Activated naive CD4-positive, alpha-beta T cell treated with anti-CD3 and anti-CD28 coated beads, Interleukin-2, amount 50 U/mL, for 72 hours (primary cell): ENCODE results near the gene C19orf44. TPM values are rescaled to one million over a fixed set of nuclear protein-coding genes. Genes with fewer than 3 reads are reported as not detected.
"Not testable (repeated sequence)": the region's sequence is repeated elsewhere in the genome, so short reads cannot be mapped to it uniquely, and the experiment has no call there.

Experiments used
- ATAC-seq, 2 donors: fragments of 150-1000 bp; cut with Tn5 transposase; 2 replicates each; pipeline ENCODE4 v1.10.0; 2021; ENCODE audit warnings: mild to moderate bottlenecking in 2 of 2, moderate library complexity in 2 of 2
- DNase-seq, 2 donors: peaks; one replicate each; pipeline ENCODE4 v3.0.0; 2021 to 2022; ENCODE audit warnings: low spot score in 2 of 2
- H3K27ac Mint-ChIP-seq, 2 donors: one replicate each; pipeline ENCODE4 v1.8.0; 2022; ENCODE audit warnings: mild to moderate bottlenecking in 2 of 2, mixed read lengths in 2 of 2
- H3K36me3 Mint-ChIP-seq, 2 donors: one replicate each; pipeline ENCODE4 v1.8.0; 2022; ENCODE audit warnings: mixed read lengths in 2 of 2
- H3K9me3 Mint-ChIP-seq, 2 donors: one replicate each; pipeline ENCODE4 v1.8.0; 2022; ENCODE audit warnings: mixed read lengths in 2 of 2
- total RNA-seq, 2 donors: library from RNA; stranded (reverse); gene quantifications; one replicate each; pipeline ENCODE4 v1.2.3, GENCODE V29; 2022

Gene C19orf44
- total RNA-seq, 2 donors from 2014 or later = 3.1 to 4.3 TPM

- DNase-seq (no peak), ATAC-seq (no peak)
- no peaks in the 10 kb centered on the region for H3K9me3 Mint-ChIP-seq
- H3K27ac Mint-ChIP-seq = peak overlapping the region in 1 of 2 donors; percentile 60
- peaks cover 2 to 6% of the 10 kb centered on the region in 2 donors for H3K36me3 Mint-ChIP-seq
These were observed 8.1 kb downstream of the C19orf44 start for GRCh38 chr19:16504271-16504670.

- not testable (repeated sequence) for H3K27ac Mint-ChIP-seq, DNase-seq, H3K36me3 Mint-ChIP-seq, H3K9me3 Mint-ChIP-seq, ATAC-seq
These were observed 10.0 kb downstream of the C19orf44 start for GRCh38 chr19:16506161-16506560.

- DNase-seq (no peak), ATAC-seq (no peak)
- Mint-ChIP-seq H3K27ac (no peak overlapping the region), H3K36me3 (peaks cover 5% of the 10 kb centered on the region in 2 donors), H3K9me3 (no peaks in the 10 kb centered on the region)
These were observed 10.8 kb downstream of the C19orf44 start for GRCh38 chr19:16506961-16507360.

GRCh38 chr19:16508546-16508945 lies 12.4 kb downstream of the C19orf44 start:
- no peak for DNase-seq
- H3K36me3 Mint-ChIP-seq = peaks cover 5% of the 10 kb centered on the region in 2 donors
- no peak overlapping the region for H3K27ac Mint-ChIP-seq
- no peak for ATAC-seq
- H3K9me3 Mint-ChIP-seq = no peaks in the 10 kb centered on the region

- peaks cover 5% of the 10 kb centered on the region in 2 donors for H3K36me3 Mint-ChIP-seq
- DNase-seq (no peak), ATAC-seq (no peak)
- no peaks in the 10 kb centered on the region for H3K9me3 Mint-ChIP-seq
- H3K27ac Mint-ChIP-seq = no peak overlapping the region
These were observed 13.2 kb downstream of the C19orf44 start for GRCh38 chr19:16509141-16510061.

GRCh38 chr19:16512611-16513010 lies 16.4 kb downstream of the C19orf44 start:
- DNase-seq, H3K36me3 Mint-ChIP-seq, H3K9me3 Mint-ChIP-seq, H3K27ac Mint-ChIP-seq, ATAC-seq: not testable (repeated sequence)

GRCh38 chr19:16514383-16515019 lies 18.3 kb downstream of the C19orf44 start:
- DNase-seq (no peak), ATAC-seq (peak in 1 of 2 donors; percentile 27)
- peak overlapping the region in 1 of 2 donors; percentile 50 for H3K27ac Mint-ChIP-seq
- no peaks in the 10 kb centered on the region for H3K9me3 Mint-ChIP-seq
- H3K36me3 Mint-ChIP-seq = peaks cover under 1 to 1% of the 10 kb centered on the region in 2 donors

- no peaks in the 10 kb centered on the region for H3K36me3 Mint-ChIP-seq
- no peaks in the 10 kb centered on the region for H3K9me3 Mint-ChIP-seq
- DNase-seq (no peak), ATAC-seq (no peak)
- no peak overlapping the region for H3K27ac Mint-ChIP-seq
These were observed 20.2 kb downstream of the C19orf44 start for GRCh38 chr19:16516381-16516780.

GRCh38 chr19:16516923-16517610 lies 20.9 kb downstream of the C19orf44 start:
- DNase-seq (no peak), ATAC-seq (peak in 1 of 2 donors; percentile 24)
- Mint-ChIP-seq H3K9me3 (no peaks in the 10 kb centered on the region), H3K36me3 (no peaks in the 10 kb centered on the region), H3K27ac (peak overlapping the region; percentile 55 to 62)

GRCh38 chr19:16518061-16518460 lies 21.9 kb downstream of the C19orf44 start:
- no peaks in the 10 kb centered on the region for H3K9me3 Mint-ChIP-seq
- no peak for ATAC-seq
- DNase-seq = no peak
- no peak overlapping the region for H3K27ac Mint-ChIP-seq
- no peaks in the 10 kb centered on the region for H3K36me3 Mint-ChIP-seq

- no peak overlapping the region for H3K27ac Mint-ChIP-seq
- no peaks in the 10 kb centered on the region for H3K9me3 Mint-ChIP-seq
- ATAC-seq (no peak), DNase-seq (no peak)
- no peaks in the 10 kb centered on the region for H3K36me3 Mint-ChIP-seq
These were observed 22.5 kb downstream of the C19orf44 start for GRCh38 chr19:16518483-16519229.

GRCh38 chr19:16519230-16519687 lies 23.1 kb downstream of the C19orf44 start:
- Mint-ChIP-seq H3K27ac (no peak overlapping the region), H3K36me3 (no peaks in the 10 kb centered on the region), H3K9me3 (no peaks in the 10 kb centered on the region)
- ATAC-seq (peak in 1 of 2 donors; percentile 9), DNase-seq (no peak)

GRCh38 chr19:16520074-16520973 lies 24.1 kb downstream of the C19orf44 start:
- Mint-ChIP-seq H3K9me3 (no peaks in the 10 kb centered on the region), H3K36me3 (no peaks in the 10 kb centered on the region), H3K27ac (peak overlapping the region in 1 of 2 donors; percentile 66)
- ATAC-seq (no peak), DNase-seq (no peak)

- ATAC-seq (no peak), DNase-seq (no peak)
- no peaks in the 10 kb centered on the region for H3K9me3 Mint-ChIP-seq
- H3K27ac Mint-ChIP-seq = peak overlapping the region in 1 of 2 donors; percentile 66
- H3K36me3 Mint-ChIP-seq = no peaks in the 10 kb centered on the region
These were observed 24.9 kb downstream of the C19orf44 start for GRCh38 chr19:16520986-16521624.

GRCh38 chr19:16521715-16522289 lies 25.6 kb downstream of the C19orf44 start:
- Mint-ChIP-seq H3K9me3 (no peaks in the 10 kb centered on the region), H3K27ac (no peak overlapping the region), H3K36me3 (no peaks in the 10 kb centered on the region)
- DNase-seq (no peak), ATAC-seq (no peak)
